GM18517 (cell line): Measurements from ENCODE around the gene LENG1.

Experiments
- ATAC-seq: cut with Tn5 transposase; IDR thresholded peaks from one replicate; pipeline ENCODE4 v1.9.1; 2021; ENCODE audit warnings: mild to moderate bottlenecking, moderate library complexity; ENCODE audit not compliant: unreplicated experiment

Gene LENG1

DNA sequence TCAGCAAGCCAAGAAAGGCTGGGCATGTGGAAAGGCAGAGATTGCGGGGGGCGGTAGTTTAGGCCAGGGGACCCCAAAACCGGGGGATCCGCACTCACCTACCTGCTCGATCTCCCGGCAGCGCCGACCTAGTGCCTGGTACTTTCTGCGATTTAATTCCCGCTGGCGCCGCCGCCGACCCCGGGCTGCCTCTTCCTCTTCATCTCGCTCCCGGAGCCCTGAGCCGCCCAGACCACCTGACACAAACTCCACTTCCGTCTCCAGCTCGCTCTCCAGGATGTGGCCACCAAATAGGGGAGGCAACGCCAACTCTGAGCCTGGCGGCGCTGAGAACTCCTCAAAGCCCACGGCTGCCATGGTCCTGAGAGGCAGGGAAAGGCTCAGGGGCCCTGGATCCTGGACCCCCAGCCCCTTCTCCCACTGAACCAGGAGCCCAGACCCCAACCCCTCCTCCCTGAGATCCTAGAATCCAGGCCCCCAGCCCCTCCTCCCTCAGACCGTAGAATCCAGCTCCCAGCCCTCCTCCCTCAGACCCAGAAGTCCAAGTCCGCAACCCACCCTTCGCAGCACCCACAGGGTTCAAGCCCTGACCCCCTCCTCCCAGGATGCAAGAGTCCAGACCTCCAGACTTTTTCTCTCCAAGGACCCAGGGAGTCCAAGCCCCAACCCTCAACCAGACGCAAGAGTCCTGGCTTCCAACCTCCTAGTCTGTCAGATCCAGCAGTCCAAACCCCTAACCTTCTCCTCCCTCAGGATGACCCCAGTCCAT lies 45.0 kb downstream of the LENG1 start:
- no peak for ATAC-seq

DNA sequence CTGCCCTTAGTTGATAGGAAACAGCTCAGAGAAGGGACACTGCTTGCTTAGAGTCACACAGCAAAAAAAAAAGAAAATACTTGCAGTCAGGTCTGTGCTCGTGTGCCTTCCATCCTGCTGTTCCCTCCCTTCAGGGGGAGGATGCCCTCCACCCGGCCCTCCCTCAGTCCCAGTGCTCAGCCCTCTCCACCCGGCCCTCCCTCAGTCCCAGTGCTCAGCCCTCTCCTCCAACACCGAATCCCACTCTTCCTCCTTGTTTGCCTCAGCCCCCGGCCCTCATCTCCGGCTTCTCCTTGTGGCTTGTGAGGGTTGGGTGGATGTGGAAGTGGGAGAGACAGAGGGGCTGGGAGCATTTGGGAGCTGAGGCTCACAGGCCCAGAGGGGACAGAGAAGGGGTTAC lies 49.9 kb downstream of the LENG1 start:
- ATAC-seq, result no peak

- no peak for ATAC-seq
These were observed 51.0 kb downstream of the LENG1 start for GRCh38 chr19:54108496-54108895.

DNA sequence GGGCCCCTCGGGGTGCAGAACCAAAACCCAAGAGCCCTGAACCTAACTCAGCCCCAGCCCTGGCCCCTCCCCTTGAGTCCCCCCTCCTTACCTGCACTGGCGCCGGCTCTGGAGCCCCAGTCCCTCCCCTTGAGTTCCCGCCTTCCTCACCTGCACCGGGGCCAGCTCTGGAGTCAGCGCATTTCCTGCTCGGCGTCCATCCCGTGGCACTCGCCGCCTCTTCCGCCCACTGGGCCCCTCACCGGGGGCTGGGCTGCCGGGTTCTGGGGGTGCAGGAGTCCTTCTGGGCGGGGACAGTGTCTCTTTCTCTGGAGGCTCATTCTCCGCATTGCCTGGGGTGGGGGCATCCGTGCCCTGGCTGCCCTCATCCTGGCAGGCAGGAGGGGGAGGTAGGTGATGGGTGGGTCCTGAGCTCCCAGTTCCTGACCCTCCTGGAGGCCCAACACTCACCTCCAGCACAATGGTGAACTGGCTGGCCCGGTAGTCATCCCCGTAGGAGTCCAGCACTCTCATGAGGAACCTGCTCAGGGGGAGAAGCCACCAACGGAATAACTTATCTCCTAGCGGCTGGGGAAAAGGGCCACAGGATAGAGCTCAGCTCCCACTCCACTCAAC lies 51.5 kb downstream of the LENG1 start:
- no peak for ATAC-seq

DNA sequence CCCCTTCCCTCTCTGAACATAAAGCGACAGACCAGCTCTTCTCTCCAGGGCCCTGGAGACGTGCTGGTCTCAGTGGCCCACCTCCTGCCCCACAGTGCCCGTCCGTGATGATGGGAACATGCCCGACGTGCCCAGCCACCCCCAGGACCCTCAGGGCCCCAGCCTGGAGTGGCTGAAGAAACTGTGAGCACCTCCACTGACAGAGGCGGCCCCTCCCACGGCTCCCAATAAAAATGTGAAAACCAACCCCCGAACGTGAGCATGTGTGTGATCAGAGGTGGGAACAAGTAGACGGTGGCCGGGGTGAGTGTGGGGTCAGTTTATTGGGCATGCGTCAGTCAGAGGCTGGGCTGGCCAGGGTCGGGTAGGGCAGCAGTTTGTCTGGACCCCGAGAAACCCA lies 52.8 kb downstream of the LENG1 start:
- no peak for ATAC-seq

DNA sequence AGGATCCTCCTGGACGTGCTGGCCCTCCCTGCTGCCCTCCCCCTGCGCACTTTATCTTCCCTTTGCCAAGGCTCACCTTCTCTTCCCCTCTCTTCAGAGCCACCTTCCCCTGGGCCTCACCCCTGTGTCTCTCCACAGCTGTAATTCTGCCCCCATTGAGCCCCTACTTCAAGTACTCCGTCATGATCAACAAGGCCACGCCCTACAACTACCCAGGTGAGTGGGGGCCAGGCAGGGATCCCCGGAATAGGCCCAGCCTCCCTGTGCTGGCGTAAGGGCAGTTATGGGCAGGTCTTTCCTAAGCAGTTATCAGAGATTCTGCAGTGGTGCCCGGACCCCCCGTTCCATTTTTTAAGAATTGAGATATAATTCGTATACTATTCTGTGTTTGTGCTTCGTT lies 53.7 kb downstream of the LENG1 start:
- no peak for ATAC-seq
